Activated naive CD8-positive, alpha-beta T cell treated with anti-CD3 and anti-CD28 coated beads for 36 hours (primary cell): ENCODE results near the gene ARMC2. TPM values are rescaled to one million over a fixed set of nuclear protein-coding genes. Genes with fewer than 3 reads are reported as not detected.
"Not testable (repeated sequence)": the region's sequence is repeated elsewhere in the genome, so short reads cannot be mapped to it uniquely, and the experiment has no call there.

Experiments
- DNase-seq: peaks from one replicate; pipeline ENCODE4 v3.0.0; 2021
- H3K27ac Mint-ChIP-seq: one replicate; pipeline ENCODE4 v1.8.0; 2022; ENCODE audit warnings: mild to moderate bottlenecking, moderate library complexity, mixed read lengths
- H3K27me3 Mint-ChIP-seq: one replicate; pipeline ENCODE4 v1.8.0; 2022; ENCODE audit warnings: mild to moderate bottlenecking, mixed read lengths
- H3K36me3 Mint-ChIP-seq: one replicate; pipeline ENCODE4 v1.8.0; 2021; ENCODE audit warnings: mild to moderate bottlenecking, mixed read lengths
- H3K4me1 Mint-ChIP-seq: one replicate; pipeline ENCODE4 v1.8.0; 2021; ENCODE audit warnings: mixed read lengths
- H3K4me3 Mint-ChIP-seq: one replicate; pipeline ENCODE4 v1.8.0; 2022; ENCODE audit warnings: mild to moderate bottlenecking, moderate library complexity, mixed read lengths
- H3K9me3 Mint-ChIP-seq: one replicate; pipeline ENCODE4 v1.8.0; 2022; ENCODE audit warnings: mixed read lengths
- total RNA-seq, 2 experiments: library from RNA; stranded (reverse); gene quantifications; one replicate each; pipeline ENCODE4 v1.2.3, GENCODE V29; 2021

ARMC2 gene
- total RNA-seq, 2 experiments from 2014 or later: 3.4 to 3.5 TPM

GRCh38 chr6:108813218-108813617, 35.0 kb upstream of the ARMC2 start:
- H3K27me3 Mint-ChIP-seq, H3K27ac Mint-ChIP-seq, H3K4me1 Mint-ChIP-seq, DNase-seq, H3K36me3 Mint-ChIP-seq, H3K4me3 Mint-ChIP-seq: not testable (repeated sequence)
- H3K9me3 Mint-ChIP-seq: peaks cover 12% of the 10 kb centered on the region

GRCh38 chr6:108817276-108817675, 30.9 kb upstream of the ARMC2 start:
- not testable (repeated sequence) for H3K4me1 Mint-ChIP-seq, H3K27me3 Mint-ChIP-seq, H3K27ac Mint-ChIP-seq, H3K4me3 Mint-ChIP-seq, H3K36me3 Mint-ChIP-seq, DNase-seq
- H3K9me3 Mint-ChIP-seq: peaks cover 14% of the 10 kb centered on the region

GRCh38 chr6:108820006-108820405, 28.2 kb upstream of the ARMC2 start:
- Mint-ChIP-seq H3K36me3 (peaks cover 8% of the 10 kb centered on the region), H3K9me3 (peaks cover 16% of the 10 kb centered on the region), H3K4me3 (no peak overlapping the region), H3K27ac (no peak overlapping the region), H3K27me3 (peaks cover 3% of the 10 kb centered on the region), H3K4me1 (no peaks in the 10 kb centered on the region)
- no peak for DNase-seq

GRCh38 chr6:108822401-108822800, 25.8 kb upstream of the ARMC2 start:
- Mint-ChIP-seq H3K36me3 (peaks cover 4% of the 10 kb centered on the region), H3K9me3 (peaks cover 21% of the 10 kb centered on the region), H3K4me1 (no peaks in the 10 kb centered on the region), H3K4me3 (no peak overlapping the region), H3K27me3 (no peaks in the 10 kb centered on the region), H3K27ac (no peak overlapping the region)
- no peak for DNase-seq

- Mint-ChIP-seq H3K27ac (no peak overlapping the region), H3K4me3 (no peak overlapping the region), H3K27me3 (no peaks in the 10 kb centered on the region), H3K36me3 (no peaks in the 10 kb centered on the region), H3K9me3 (peaks cover 19% of the 10 kb centered on the region), H3K4me1 (no peaks in the 10 kb centered on the region)
- no peak for DNase-seq
These were observed 22.9 kb upstream of the ARMC2 start for GRCh38 chr6:108825326-108825725.

- H3K9me3 Mint-ChIP-seq: peaks cover 8% of the 10 kb centered on the region
- peaks cover 6% of the 10 kb centered on the region for H3K27me3 Mint-ChIP-seq
- DNase-seq: no peak
- H3K4me3 Mint-ChIP-seq: no peak overlapping the region
- no peak overlapping the region for H3K27ac Mint-ChIP-seq
- H3K4me1 Mint-ChIP-seq: peaks cover 4% of the 10 kb centered on the region
- H3K36me3 Mint-ChIP-seq: no peaks in the 10 kb centered on the region
These were observed 17.1 kb upstream of the ARMC2 start for GRCh38 chr6:108831104-108831503.

GRCh38 chr6:108832738-108833137, 15.5 kb upstream of the ARMC2 start:
- Mint-ChIP-seq H3K27ac (no peak overlapping the region), H3K9me3 (no peaks in the 10 kb centered on the region), H3K36me3 (no peaks in the 10 kb centered on the region), H3K4me1 (peaks cover 14% of the 10 kb centered on the region), H3K27me3 (peaks cover 6% of the 10 kb centered on the region), H3K4me3 (no peak overlapping the region)
- DNase-seq: no peak

- DNase-seq: peak; percentile 80
- Mint-ChIP-seq H3K4me1 (peaks cover 22% of the 10 kb centered on the region), H3K36me3 (no peaks in the 10 kb centered on the region), H3K27me3 (peaks cover 14% of the 10 kb centered on the region), H3K27ac (no peak overlapping the region), H3K4me3 (no peak overlapping the region), H3K9me3 (no peaks in the 10 kb centered on the region)
These were observed 12.9 kb upstream of the ARMC2 start for GRCh38 chr6:108835218-108835850.

GRCh38 chr6:108836061-108836460, 12.2 kb upstream of the ARMC2 start:
- Mint-ChIP-seq H3K9me3 (no peaks in the 10 kb centered on the region), H3K4me1 (peaks cover 22% of the 10 kb centered on the region), H3K4me3 (no peak overlapping the region), H3K27ac (no peak overlapping the region), H3K36me3 (no peaks in the 10 kb centered on the region), H3K27me3 (peaks cover 14% of the 10 kb centered on the region)
- no peak for DNase-seq

- H3K27me3 Mint-ChIP-seq: peaks cover 14% of the 10 kb centered on the region
- no peaks in the 10 kb centered on the region for H3K36me3 Mint-ChIP-seq
- H3K4me1 Mint-ChIP-seq: peaks cover 22% of the 10 kb centered on the region
- no peak overlapping the region for H3K4me3 Mint-ChIP-seq
- H3K9me3 Mint-ChIP-seq: no peaks in the 10 kb centered on the region
- H3K27ac Mint-ChIP-seq: peak overlapping the region; percentile 63
- DNase-seq: no peak
These were observed 10.8 kb upstream of the ARMC2 start for GRCh38 chr6:108837236-108837971.

GRCh38 chr6:108838101-108838717, 10.0 kb upstream of the ARMC2 start:
- Mint-ChIP-seq H3K27ac (peak overlapping the region; percentile 63), H3K9me3 (no peaks in the 10 kb centered on the region), H3K27me3 (peaks cover 14% of the 10 kb centered on the region), H3K4me3 (no peak overlapping the region), H3K36me3 (no peaks in the 10 kb centered on the region), H3K4me1 (peaks cover 22% of the 10 kb centered on the region)
- no peak for DNase-seq

- peaks cover 14% of the 10 kb centered on the region for H3K27me3 Mint-ChIP-seq
- H3K9me3 Mint-ChIP-seq: no peaks in the 10 kb centered on the region
- H3K4me3 Mint-ChIP-seq: no peak overlapping the region
- H3K4me1 Mint-ChIP-seq: peaks cover 22% of the 10 kb centered on the region
- no peak overlapping the region for H3K27ac Mint-ChIP-seq
- no peak for DNase-seq
- H3K36me3 Mint-ChIP-seq: no peaks in the 10 kb centered on the region
These were observed 9.1 kb upstream of the ARMC2 start for GRCh38 chr6:108839083-108839642.

- H3K4me1 Mint-ChIP-seq: peaks cover 18% of the 10 kb centered on the region
- no peak for DNase-seq
- H3K27ac Mint-ChIP-seq: no peak overlapping the region
- no peak overlapping the region for H3K4me3 Mint-ChIP-seq
- H3K9me3 Mint-ChIP-seq: no peaks in the 10 kb centered on the region
- peaks cover 8% of the 10 kb centered on the region for H3K27me3 Mint-ChIP-seq
- no peaks in the 10 kb centered on the region for H3K36me3 Mint-ChIP-seq
These were observed 7.3 kb upstream of the ARMC2 start for GRCh38 chr6:108840919-108841318.

- Mint-ChIP-seq H3K36me3 (no peaks in the 10 kb centered on the region), H3K4me3 (no peak overlapping the region), H3K27ac (no peak overlapping the region), H3K27me3 (peaks cover 8% of the 10 kb centered on the region), H3K4me1 (peaks cover 23% of the 10 kb centered on the region), H3K9me3 (no peaks in the 10 kb centered on the region)
- no peak for DNase-seq
These were observed 6.8 kb upstream of the ARMC2 start for GRCh38 chr6:108841377-108841855.

- no peaks in the 10 kb centered on the region for H3K27me3 Mint-ChIP-seq
- H3K4me1 Mint-ChIP-seq: peaks cover 20% of the 10 kb centered on the region
- no peak overlapping the region for H3K27ac Mint-ChIP-seq
- H3K4me3 Mint-ChIP-seq: no peak overlapping the region
- no peaks in the 10 kb centered on the region for H3K36me3 Mint-ChIP-seq
- no peaks in the 10 kb centered on the region for H3K9me3 Mint-ChIP-seq
- no peak for DNase-seq
These were observed 4.1 kb upstream of the ARMC2 start for GRCh38 chr6:108844135-108844534.
